Stomach smooth muscle (tissue), 2 donors: ENCODE results near the gene RITA1.
A peak's percentile ranks its signal among the peaks of the same experiment; 100 is the strongest.

Source experiments
- H3K27ac ChIP-seq: one replicate; pipeline ENCODE4 v1.7.0; 2013; ENCODE audit warnings: mild to moderate bottlenecking, low read length, inconsistent platforms
- H3K27me3 ChIP-seq, 2 donors: one replicate each; pipeline ENCODE4 v1.7.0; 2013; ENCODE audit warnings: low read length in 2 of 2; ENCODE audit not compliant: insufficient read depth in 2 of 2, control insufficient read depth in 1 of 2
- H3K36me3 ChIP-seq, 2 donors: one replicate each; pipeline ENCODE4 v1.7.0; 2013; ENCODE audit warnings: low read length in 2 of 2; ENCODE audit not compliant: control insufficient read depth in 2 of 2, insufficient read depth in 2 of 2
- H3K4me1 ChIP-seq: one replicate; pipeline ENCODE4 v1.7.0; 2013; ENCODE audit warnings: low read length; ENCODE audit not compliant: control insufficient read depth, insufficient read depth
- H3K4me3 ChIP-seq, 2 donors: one replicate each; pipeline ENCODE4 v1.7.0; 2013; ENCODE audit warnings: low read length in 2 of 2
- H3K9ac ChIP-seq, 2 donors: one replicate each; pipeline ENCODE4 v1.7.0; 2013; ENCODE audit warnings: low read length in 2 of 2, mild to moderate bottlenecking in 1 of 2
- H3K9me3 ChIP-seq, 2 donors: one replicate each; pipeline ENCODE4 v1.7.0; 2013; ENCODE audit warnings: low read length in 2 of 2; ENCODE audit not compliant: control insufficient read depth in 2 of 2
- donor health status: healthy.
- donor health status: Pancreatic carcinoma.

RITA1 gene

DNA sequence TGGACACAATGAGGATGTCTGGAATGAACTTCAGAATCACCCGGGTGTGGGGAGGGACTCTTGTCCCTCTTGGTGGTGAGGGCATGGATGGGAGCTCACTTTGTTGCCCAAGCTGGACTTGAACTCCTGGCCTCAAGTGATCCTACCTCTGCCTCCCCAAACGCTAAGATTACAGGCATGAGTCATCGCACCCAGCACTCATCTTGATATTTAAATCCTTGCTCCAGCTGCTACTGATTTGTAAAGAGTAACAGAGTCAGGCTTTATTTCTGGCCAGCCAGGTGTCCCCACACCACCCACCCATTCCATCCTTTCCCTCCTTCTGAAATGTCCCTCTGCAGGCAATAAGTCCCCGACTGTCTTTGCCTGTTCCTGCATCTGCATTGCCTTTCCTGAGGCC is 5.2 kb upstream of the RITA1 start:
- H3K4me3 ChIP-seq, result no peak overlapping the region
- peaks cover 44% of the 10 kb centered on the region in 2 donors for H3K36me3 ChIP-seq
- peaks cover 10% of the 10 kb centered on the region for H3K4me1 ChIP-seq

DNA sequence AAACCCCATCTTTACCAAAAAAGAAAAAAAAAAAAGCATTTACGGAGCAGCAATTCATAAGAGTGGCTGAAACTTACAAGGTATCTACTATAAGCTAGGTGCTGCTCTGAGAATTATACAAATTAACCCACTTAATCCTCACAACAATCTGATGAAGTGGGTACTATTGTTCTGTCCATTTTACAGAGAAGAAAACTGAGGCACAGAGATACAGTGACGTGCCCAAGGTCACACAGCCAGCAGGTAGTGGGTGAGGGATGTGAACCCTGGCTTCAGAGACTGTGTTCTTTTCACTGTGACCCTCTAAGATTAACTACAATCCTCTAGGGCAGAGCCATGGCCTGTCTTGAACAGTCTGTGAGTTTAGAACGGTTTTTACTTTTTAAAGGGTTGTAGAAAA is 3.5 kb upstream of the RITA1 start:
- no peak overlapping the region for H3K4me3 ChIP-seq
- H3K9ac ChIP-seq, result no peak overlapping the region
- peaks cover 38 to 39% of the 10 kb centered on the region in 2 donors for H3K36me3 ChIP-seq
- H3K9me3 ChIP-seq, result peaks cover 0 to 4% of the 10 kb centered on the region in 2 donors
- no peaks in the 10 kb centered on the region for H3K27me3 ChIP-seq
- H3K4me1 ChIP-seq, result peaks cover 24% of the 10 kb centered on the region
- no peak overlapping the region for H3K27ac ChIP-seq

More for the DNA sequence above, 5.2 kb upstream of the RITA1 start:
- Histone ChIP-seq H3K27me3 (no peaks in the 10 kb centered on the region), H3K9me3 (peaks cover 0 to 4% of the 10 kb centered on the region in 2 donors), H3K9ac (no peak overlapping the region), H3K27ac (no peak overlapping the region)

- Histone ChIP-seq H3K4me3 (no peak overlapping the region), H3K9me3 (no peaks in the 10 kb centered on the region), H3K9ac (no peak overlapping the region), H3K36me3 (peaks cover 27% of the 10 kb centered on the region in 2 donors), H3K4me1 (peaks cover 27% of the 10 kb centered on the region), H3K27me3 (no peaks in the 10 kb centered on the region), H3K27ac (no peak overlapping the region)
Observed at GRCh38 chr12:113183030-113183589, 2.4 kb upstream of the RITA1 start.

DNA sequence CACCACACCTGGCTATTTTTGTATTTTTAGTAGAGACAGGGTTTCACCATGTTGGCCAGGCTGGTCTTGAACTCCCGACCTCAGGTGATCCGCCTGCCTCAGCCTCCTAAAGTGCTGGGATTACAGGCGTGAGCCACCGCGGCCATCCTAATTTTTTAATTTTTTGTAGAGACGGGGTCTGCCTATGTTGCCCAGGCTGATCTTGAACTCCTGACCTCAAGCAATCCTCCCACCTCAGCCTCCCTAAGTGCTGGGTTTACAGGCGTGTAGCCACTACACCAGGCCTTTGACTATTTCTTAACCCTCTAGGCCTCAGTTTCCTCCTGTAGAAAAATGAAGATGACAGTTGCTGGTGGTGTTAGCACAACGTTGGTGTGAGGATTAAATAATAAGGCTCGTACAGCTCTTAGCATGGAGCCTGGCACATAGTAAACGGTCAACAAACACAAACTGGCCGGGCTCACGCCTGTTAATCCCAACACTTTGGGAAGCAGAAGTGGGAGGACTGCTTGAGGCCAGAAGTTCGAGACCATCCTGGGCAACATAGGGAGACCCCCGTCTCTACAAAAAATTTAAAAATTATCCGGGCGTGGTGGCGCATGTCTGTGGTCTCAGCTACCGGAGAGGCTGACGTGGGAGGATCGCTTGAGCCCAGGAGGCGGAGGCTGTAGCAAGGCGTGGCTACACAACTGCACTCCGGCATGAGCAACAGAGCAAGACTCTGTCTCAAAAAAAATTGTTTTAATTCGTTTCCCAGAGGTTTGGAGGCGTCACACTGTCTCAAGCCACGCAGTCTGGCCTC is 1.2 kb upstream of the RITA1 start:
- no peaks in the 10 kb centered on the region for H3K27me3 ChIP-seq
- peak overlapping the region; percentile 95 to 96 for H3K9ac ChIP-seq
- peak overlapping the region; percentile 90 for H3K27ac ChIP-seq
- H3K36me3 ChIP-seq, result peaks cover 16 to 18% of the 10 kb centered on the region in 2 donors
- H3K4me1 ChIP-seq, result peaks cover 27% of the 10 kb centered on the region
- peak overlapping the region; percentile 88 to 91 for H3K4me3 ChIP-seq
- no peaks in the 10 kb centered on the region for H3K9me3 ChIP-seq

DNA sequence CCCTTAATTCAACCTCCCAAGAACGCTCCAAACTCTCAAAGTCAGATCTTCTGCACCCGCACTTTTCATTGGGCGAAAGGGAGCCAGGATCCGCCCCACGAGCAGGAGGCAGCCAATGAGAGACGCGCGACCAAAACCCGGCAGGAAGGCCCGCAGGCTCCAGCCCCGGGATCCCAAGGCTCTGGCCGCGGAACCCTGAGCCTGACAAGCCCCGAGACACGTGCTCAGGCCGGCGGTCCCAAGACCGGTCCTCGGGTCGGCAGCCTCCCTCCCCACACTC is 681 bp upstream of the RITA1 start:
- Histone ChIP-seq H3K27me3 (no peaks in the 10 kb centered on the region), H3K9ac (peak overlapping the region; percentile 95 to 96), H3K4me1 (peaks cover 27% of the 10 kb centered on the region), H3K4me3 (peak overlapping the region; percentile 88 to 91), H3K27ac (peak overlapping the region; percentile 90), H3K36me3 (peaks cover 11 to 14% of the 10 kb centered on the region in 2 donors), H3K9me3 (no peaks in the 10 kb centered on the region)

DNA sequence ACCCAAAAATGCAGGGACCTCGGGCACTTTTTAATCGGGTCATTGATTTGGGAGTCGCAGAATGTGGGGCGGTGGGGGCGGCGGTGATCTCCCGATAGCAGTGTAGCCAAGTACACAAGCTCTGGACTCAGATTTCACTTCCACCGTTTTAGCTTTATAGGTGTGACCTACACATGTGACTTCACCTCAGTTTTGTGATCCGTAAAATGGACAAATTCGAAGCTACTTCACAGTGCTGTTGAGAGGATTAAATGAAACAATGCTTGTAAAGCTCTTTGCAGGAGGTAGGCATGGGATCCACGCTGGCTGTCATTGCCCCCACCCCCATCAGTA is 478 bp downstream of the RITA1 start:
- peak overlapping the region; percentile 90 for H3K27ac ChIP-seq

GRCh38 chr12:113186666-113187325 is 1.3 kb downstream of the RITA1 start:
- Histone ChIP-seq H3K36me3 (peaks cover 4 to 7% of the 10 kb centered on the region in 2 donors), H3K9ac (peak overlapping the region in 1 of 2 donors; percentile 96), H3K27me3 (no peaks in the 10 kb centered on the region), H3K4me3 (peak overlapping the region; percentile 88 to 91), H3K27ac (no peak overlapping the region), H3K9me3 (no peaks in the 10 kb centered on the region), H3K4me1 (peaks cover 27% of the 10 kb centered on the region)

More for the DNA sequence above, 478 bp downstream of the RITA1 start:
- Histone ChIP-seq H3K27me3 (no peaks in the 10 kb centered on the region), H3K4me3 (peak overlapping the region; percentile 88 to 91), H3K9me3 (no peaks in the 10 kb centered on the region), H3K9ac (peak overlapping the region; percentile 95 to 96), H3K36me3 (peaks cover 1 to 4% of the 10 kb centered on the region in 2 donors), H3K4me1 (peaks cover 27% of the 10 kb centered on the region)

- no peaks in the 10 kb centered on the region for H3K27me3 ChIP-seq
- H3K9ac ChIP-seq, result no peak overlapping the region
- peaks cover 24% of the 10 kb centered on the region for H3K4me1 ChIP-seq
- H3K9me3 ChIP-seq, result no peaks in the 10 kb centered on the region
- no peak overlapping the region for H3K27ac ChIP-seq
- H3K4me3 ChIP-seq, result no peak overlapping the region
- H3K36me3 ChIP-seq, result peaks cover 4 to 11% of the 10 kb centered on the region in 2 donors
Observed at GRCh38 chr12:113189361-113189760, 3.8 kb downstream of the RITA1 start.

DNA sequence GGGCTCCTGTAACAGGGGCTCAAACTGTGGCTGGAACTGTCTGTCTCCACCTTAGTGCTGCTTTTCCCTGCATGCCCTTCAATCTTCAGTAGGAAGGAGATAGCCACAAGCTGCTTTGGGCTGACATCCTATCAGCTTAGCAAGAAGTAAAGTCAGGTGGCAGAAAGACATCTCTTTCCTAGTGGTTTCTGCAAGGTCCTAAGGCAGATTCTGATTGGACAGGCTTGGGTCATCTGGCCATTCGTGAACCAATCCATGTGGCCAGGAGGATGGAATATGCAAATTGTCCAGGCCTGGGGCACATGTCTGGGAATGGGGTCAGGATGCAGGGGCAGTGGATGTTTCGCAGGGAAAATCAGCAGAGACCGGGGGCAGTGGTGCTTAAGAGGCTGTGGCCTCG is 5.2 kb downstream of the RITA1 start:
- peaks cover 4 to 11% of the 10 kb centered on the region in 2 donors for H3K36me3 ChIP-seq
- no peak overlapping the region for H3K9ac ChIP-seq
- H3K27ac ChIP-seq, result no peak overlapping the region
- no peaks in the 10 kb centered on the region for H3K9me3 ChIP-seq
- H3K4me3 ChIP-seq, result no peak overlapping the region
- peaks cover 21% of the 10 kb centered on the region for H3K4me1 ChIP-seq
- no peaks in the 10 kb centered on the region for H3K27me3 ChIP-seq

DNA sequence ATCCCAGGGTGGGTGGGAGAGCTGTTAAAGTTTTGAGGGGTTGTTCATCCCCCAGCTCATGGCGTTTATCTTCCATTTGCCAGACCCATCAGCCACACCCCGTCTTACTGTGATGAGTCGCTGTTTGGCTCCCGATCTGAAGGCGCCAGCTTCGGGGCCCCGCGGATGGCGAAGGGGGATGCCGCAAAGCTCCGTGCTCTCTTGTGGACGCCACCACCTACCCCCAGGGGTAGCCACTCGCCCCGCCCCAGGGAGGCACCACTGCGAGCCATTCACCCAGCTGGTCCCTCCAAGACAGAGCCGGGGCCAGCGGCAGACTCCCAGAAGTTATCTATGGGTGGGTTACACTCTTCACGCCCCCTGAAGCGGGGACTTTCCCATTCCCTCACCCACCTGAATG is 5.7 kb downstream of the RITA1 start:
- no peaks in the 10 kb centered on the region for H3K9me3 ChIP-seq
- H3K27ac ChIP-seq, result no peak overlapping the region
- peaks cover 4 to 11% of the 10 kb centered on the region in 2 donors for H3K36me3 ChIP-seq
- H3K27me3 ChIP-seq, result no peaks in the 10 kb centered on the region
- peaks cover 16% of the 10 kb centered on the region for H3K4me1 ChIP-seq
- no peak overlapping the region for H3K4me3 ChIP-seq
- no peak overlapping the region for H3K9ac ChIP-seq

- H3K4me3 ChIP-seq, result no peak overlapping the region
- H3K9ac ChIP-seq, result no peak overlapping the region
- no peaks in the 10 kb centered on the region for H3K9me3 ChIP-seq
- no peaks in the 10 kb centered on the region for H3K27me3 ChIP-seq
- peaks cover 5% of the 10 kb centered on the region for H3K4me1 ChIP-seq
- H3K36me3 ChIP-seq, result peaks cover 0 to 11% of the 10 kb centered on the region in 2 donors
- no peak overlapping the region for H3K27ac ChIP-seq
Observed at GRCh38 chr12:113194971-113195391, 9.5 kb downstream of the RITA1 start.
